Adrenal gland (tissue), 12 donors: Measurements from ENCODE around the gene NRP1. TPM values are rescaled to one million over a fixed set of nuclear protein-coding genes. Genes with fewer than 3 reads are reported as not detected.
A peak's percentile ranks its signal among the peaks of the same experiment; 100 is the strongest.

Experiments
- DNase-seq, 7 donors: peaks; one replicate each; pipeline ENCODE4 v3.0.0-alpha.2; 2019 to 2020
- H3K27ac ChIP-seq, 5 donors: fragments of 200-600 bp; sonication (generic) in 4 of 5; 1 replicate in 3 of 5; 2 replicates in 2 of 5; pipeline versions ENCODE4 v1.5.1 to v1.8.0; 2016 to 2020; ENCODE audit warnings: mild to moderate bottlenecking in 1 of 5
- H3K27me3 ChIP-seq: fragments of 200-600 bp; 2 replicates; pipeline ENCODE4 v1.8.0; 2021
- H3K36me3 ChIP-seq, 2 donors: fragments of 200-600 bp; replicated peaks in 1 of 2; 1 replicate in 1 of 2; 2 replicates in 1 of 2; pipeline versions ENCODE4 v1.5.1 to v1.8.0; 2018 to 2022
- H3K4me1 ChIP-seq, 2 donors: fragments of 200-600 bp; replicated peaks in 1 of 2; 1 replicate in 1 of 2; 2 replicates in 1 of 2; pipeline versions ENCODE4 v1.5.1 to v1.8.0; 2018 to 2021
- H3K4me3 ChIP-seq, 4 donors: fragments of 200-600 bp; sonication (generic) in 3 of 4; one replicate each; pipeline ENCODE4 v1.5.1; 2016 to 2018
- H3K9me3 ChIP-seq, 3 donors: fragments of 200-600 bp; sonication (generic) in 1 of 3; replicated peaks in 1 of 3; 1 replicate in 2 of 3; 2 replicates in 1 of 3; pipeline versions ENCODE4 v1.5.1 to v1.8.0; 2016 to 2021
- POLR2A ChIP-seq, 2 donors: fragments of 450-650 bp; IDR thresholded peaks; one replicate each; pipeline ENCODE4 v1.6.1; 2017; ENCODE audit warnings: antibody characterized with exemption in 2 of 2, mild to moderate bottlenecking in 2 of 2, moderate library complexity in 1 of 2
- whole genome bisulfite sequencing, 4 donors: extraction: QIAGEN DNeasy Blood & Tissue Kit in 2 of 4; methylation state at CpG; one replicate each; pipeline versions ENCODE4 v1.1.5 to v1.1.7; 2013 to 2017; 5-methylcytosine and 5-hydroxymethylcytosine counted together
- intact Hi-C, 2 donors: fragments of 100-400 bp; cut with DNase I; formaldehyde crosslinking; loops; one replicate each; pipeline versions ENCODE4 v1.14.1 to v1.15.0; 2022 to 2023
- polyA plus RNA-seq, 3 donors: library from polyadenylated mRNA; stranded (reverse); fragments of 200-250 nt in 2 of 3; fragments of 350-450 nt in 1 of 3; fragmentation: Illumina TruSeq in 1 of 3; extraction: RNeasy Lipid Tissue Mini Kit (QIAGEN cat#74804) in 1 of 3; gene quantifications; one replicate each; pipeline ENCODE4 v1.2.3, GENCODE V29; 2013 to 2014
- total RNA-seq, 9 donors: library from RNA; depleted of rRNA in 4 of 9; stranded (reverse); fragments of >200 nt in 4 of 9; fragments of 120-200 nt in 1 of 9; fragmentation: NEBNext Ultra II Directional in 1 of 9; extraction: Animal tissue kit (Norgen Biotek cat#: 25700) in 1 of 9; gene quantifications; one replicate each; pipeline versions ENCODE4 v1.1.0 to v1.2.4, GENCODE V29; 2013 to 2023
- TF ChIP-seq, protein P1 (sequence below), 6 experiments: fragments of 450-650 bp in 4 of 6; fragments of 200-600 bp in 2 of 6; sonication (generic) in 1 of 6; IDR thresholded peaks; 1 replicate in 5 of 6; 2 replicates in 1 of 6; pipeline versions ENCODE4 v1.5.1 to v1.8.0; 2016 to 2021; ENCODE audit warnings: antibody characterized with exemption in 6 of 6, mild to moderate bottlenecking in 2 of 6, moderate library complexity in 1 of 6
- donor health status: healthy with polysubstance abuse.
- donor health status: Bipolar disorder and iron deficiency.
- donor health status: DM: yes; HTN: yes; CAD: no.
- donor health status: DM: no; HTN: no; CAD: no.
- donor health status: DM: no; HTN: no; CAD: no.
- donor health status: DM: yes; HTN: yes; CAD: no.

Gene NRP1
- total and polyA plus RNA-seq, 12 donors: 20.2 to 151 (median 92.1) TPM

DNA sequence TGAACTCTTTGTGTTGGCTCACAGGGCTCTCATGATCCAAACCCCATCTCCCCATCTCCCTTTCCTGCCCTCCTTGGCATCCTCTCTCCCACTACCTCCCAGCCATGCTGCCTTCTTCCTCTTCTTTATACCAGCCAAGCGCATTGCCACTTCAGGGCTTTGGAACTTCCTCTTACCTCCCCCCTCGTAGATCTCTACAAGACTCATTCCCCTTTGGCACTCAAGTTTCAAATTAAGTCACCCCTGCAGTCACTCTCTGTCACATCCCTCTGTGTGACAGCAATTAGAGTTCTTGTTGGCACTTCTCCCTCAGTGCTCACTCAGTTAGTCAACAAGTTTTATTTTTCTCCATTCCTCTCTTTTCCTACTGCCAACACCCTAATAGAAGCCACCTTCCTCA is 20.8 kb upstream of the NRP1 start:
- peak in 2 of 7 donors; percentile 24 to 30 for DNase-seq
- intact Hi-C loops: no loop called here
- no peaks in the 10 kb centered on the region for H3K27me3 ChIP-seq
- H3K27ac ChIP-seq: no peak overlapping the region
- no peaks in the 10 kb centered on the region for H3K4me1 ChIP-seq
- WGBS, 4 donors: 65 to 71% (median 69%) methylated on average over 2 of the region's 2 CpGs
- H3K36me3 ChIP-seq: no peaks in the 10 kb centered on the region
- no peak for TF ChIP-seq POLR2A (IDR thresholded peaks at IDR 0.05)
- TF ChIP-seq, protein P1, sequence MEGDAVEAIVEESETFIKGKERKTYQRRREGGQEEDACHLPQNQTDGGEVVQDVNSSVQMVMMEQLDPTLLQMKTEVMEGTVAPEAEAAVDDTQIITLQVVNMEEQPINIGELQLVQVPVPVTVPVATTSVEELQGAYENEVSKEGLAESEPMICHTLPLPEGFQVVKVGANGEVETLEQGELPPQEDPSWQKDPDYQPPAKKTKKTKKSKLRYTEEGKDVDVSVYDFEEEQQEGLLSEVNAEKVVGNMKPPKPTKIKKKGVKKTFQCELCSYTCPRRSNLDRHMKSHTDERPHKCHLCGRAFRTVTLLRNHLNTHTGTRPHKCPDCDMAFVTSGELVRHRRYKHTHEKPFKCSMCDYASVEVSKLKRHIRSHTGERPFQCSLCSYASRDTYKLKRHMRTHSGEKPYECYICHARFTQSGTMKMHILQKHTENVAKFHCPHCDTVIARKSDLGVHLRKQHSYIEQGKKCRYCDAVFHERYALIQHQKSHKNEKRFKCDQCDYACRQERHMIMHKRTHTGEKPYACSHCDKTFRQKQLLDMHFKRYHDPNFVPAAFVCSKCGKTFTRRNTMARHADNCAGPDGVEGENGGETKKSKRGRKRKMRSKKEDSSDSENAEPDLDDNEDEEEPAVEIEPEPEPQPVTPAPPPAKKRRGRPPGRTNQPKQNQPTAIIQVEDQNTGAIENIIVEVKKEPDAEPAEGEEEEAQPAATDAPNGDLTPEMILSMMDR (IDR thresholded peaks at IDR 0.05): no peak
- H3K4me3 ChIP-seq: no peak overlapping the region
- H3K9me3 ChIP-seq: no peaks in the 10 kb centered on the region

DNA sequence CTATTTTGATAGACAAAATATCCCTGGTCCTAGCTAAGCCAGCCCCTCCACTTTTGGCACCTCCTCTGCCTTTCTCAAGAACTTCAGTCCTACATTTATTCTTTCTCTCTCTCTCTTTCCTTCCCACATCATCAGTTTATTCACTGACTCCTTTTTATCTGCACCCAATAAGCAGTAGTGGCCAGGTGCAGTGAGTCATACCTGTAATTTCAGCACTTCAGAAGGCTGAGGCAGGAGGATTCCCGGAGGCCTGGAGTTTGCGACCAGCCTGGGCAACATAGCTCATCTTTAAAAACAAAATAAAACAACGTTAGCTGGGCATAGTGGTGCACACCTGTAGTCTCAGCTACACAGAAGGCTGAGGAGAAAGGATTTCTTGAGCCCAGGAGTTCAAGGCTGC is 19.4 kb upstream of the NRP1 start:
- TF ChIP-seq, protein P1 (IDR thresholded peaks at IDR 0.05): no peak
- no peak for TF ChIP-seq POLR2A (IDR thresholded peaks at IDR 0.05)
- H3K36me3 ChIP-seq: no peaks in the 10 kb centered on the region
- no peak for DNase-seq
- 79 to 88% (median 83%) methylated on average over 3 of the region's 3 CpGs for WGBS, 4 donors
- no peaks in the 10 kb centered on the region for H3K4me1 ChIP-seq
- no peak overlapping the region for H3K27ac ChIP-seq
- H3K9me3 ChIP-seq: no peaks in the 10 kb centered on the region
- H3K4me3 ChIP-seq: no peak overlapping the region
- intact Hi-C loops: no loop called here
- no peaks in the 10 kb centered on the region for H3K27me3 ChIP-seq

DNA sequence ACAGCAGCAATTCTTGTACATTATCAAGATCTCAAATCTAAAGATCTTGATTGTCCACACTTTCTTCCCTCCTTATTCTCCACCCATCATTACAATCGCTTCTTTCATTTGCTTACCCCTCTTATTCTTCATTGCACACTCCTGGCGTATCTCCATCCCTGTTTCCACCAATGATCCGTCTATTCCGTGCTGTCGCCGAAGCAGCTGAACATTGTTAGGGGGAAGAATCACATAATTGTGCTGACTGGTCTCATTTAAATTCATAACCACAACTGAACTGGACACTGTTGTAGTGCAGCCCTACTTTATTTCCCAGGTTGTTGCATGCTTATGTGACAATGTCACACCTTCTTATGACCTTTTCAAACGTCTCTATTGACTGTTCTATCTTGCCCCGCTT is 18.9 kb upstream of the NRP1 start:
- Histone ChIP-seq H3K27me3 (no peaks in the 10 kb centered on the region), H3K4me1 (no peaks in the 10 kb centered on the region), H3K9me3 (no peaks in the 10 kb centered on the region), H3K27ac (no peak overlapping the region), H3K4me3 (no peak overlapping the region), H3K36me3 (no peaks in the 10 kb centered on the region)
- DNase-seq: no peak
- TF ChIP-seq, protein P1 (IDR thresholded peaks at IDR 0.05): no peak
- TF ChIP-seq POLR2A (IDR thresholded peaks at IDR 0.05): no peak
- intact Hi-C loops: no loop called here
- WGBS, 4 donors: 81 to 85% (median 83%) methylated on average over 8 of the region's 8 CpGs

DNA sequence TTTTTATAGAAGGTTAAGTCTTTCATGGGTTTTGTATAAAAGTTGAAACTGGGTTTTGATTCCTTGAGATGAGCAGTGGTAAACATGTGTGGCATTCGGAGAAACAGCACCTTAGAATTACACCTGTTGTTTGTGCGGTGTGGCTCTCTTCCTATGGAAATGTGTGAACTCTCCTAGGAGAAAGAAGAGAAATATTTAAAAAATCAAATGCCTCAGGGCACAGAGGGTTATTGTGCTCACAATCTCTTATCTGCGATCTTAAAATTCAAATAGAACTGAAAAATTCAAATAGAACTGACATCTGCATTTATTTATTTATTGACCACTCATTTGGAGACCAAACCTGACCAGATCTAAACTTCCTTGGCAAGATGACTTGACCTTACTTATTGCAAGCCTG is 18.1 kb upstream of the NRP1 start:
- 94 to 97% (median 94%) methylated on average over 3 of the region's 3 CpGs for WGBS, 4 donors
- Histone ChIP-seq H3K4me3 (no peak overlapping the region), H3K27ac (no peak overlapping the region), H3K36me3 (no peaks in the 10 kb centered on the region), H3K27me3 (no peaks in the 10 kb centered on the region), H3K4me1 (peaks cover 0 to under 1% of the 10 kb centered on the region in 2 donors), H3K9me3 (no peaks in the 10 kb centered on the region)
- TF ChIP-seq, protein P1 (IDR thresholded peaks at IDR 0.05): no peak
- TF ChIP-seq POLR2A (IDR thresholded peaks at IDR 0.05): no peak
- intact Hi-C loops: no loop called here
- DNase-seq: no peak
